IMR-90 (cell line): Measurements from ENCODE around the gene FAM13B. TPM values are rescaled to one million over a fixed set of nuclear protein-coding genes. Genes with fewer than 3 reads are reported as not detected.

ENCODE experiments used
- ATAC-seq: fragments of 200-7000 bp; cut with Tn5 transposase; 2 replicates; pipeline ENCODE4 v1.9.1; 2020; ENCODE audit warnings: low read depth, mild to moderate bottlenecking, moderate library complexity
- BruUV-seq: library from RNA; stranded (reverse); fragments of 400-500 nt; replicated peaks from 2 replicates; lab custom pipeline; 2021; lab: Mats Ljungman, UMichigan
- CTCF ChIA-PET: fragments of 300-600 bp; formaldehyde crosslinking; extraction: SDS; loops from one replicate; lab custom pipeline; 2021; ENCODE audit warnings: antibody characterized with exemption; lab: Yijun Ruan, JAX
- POLR2A ChIA-PET: fragments of 300-600 bp; sonication (Branson Sonifier 250); formaldehyde crosslinking; loops from one replicate; lab custom pipeline; 2022; ENCODE audit warnings: antibody characterized with exemption; ENCODE audit not compliant: unreplicated experiment; lab: Charles Lee
- DNase-seq: peaks from one replicate; pipeline ENCODE4 v3.0.0; 2013
- H2AFZ ChIP-seq: replicated peaks from 2 replicates; pipeline ENCODE3; 2013; ENCODE audit warnings: low read length, mild to moderate bottlenecking; ENCODE audit not compliant: poor library complexity
- H2AK5ac ChIP-seq: 2 replicates; pipeline ENCODE4 v1.6.1; 2013; ENCODE audit warnings: low read depth, low read length, inconsistent platforms
- H2AK9ac ChIP-seq: replicated peaks from 2 replicates; pipeline ENCODE3; 2013; ENCODE audit warnings: mild to moderate bottlenecking, low read depth, low read length, moderate library complexity; ENCODE audit not compliant: poor library complexity
- H2BK120ac ChIP-seq: 2 replicates; pipeline ENCODE4 v1.6.1; 2013; ENCODE audit warnings: low read depth, low read length, inconsistent platforms
- H2BK15ac ChIP-seq: 3 replicates; pipeline ENCODE4 v1.6.1; 2013; ENCODE audit warnings: low read depth, low read length, inconsistent platforms
- H2BK20ac ChIP-seq: 2 replicates; pipeline ENCODE4 v1.6.1; 2013; ENCODE audit warnings: low read depth, mild to moderate bottlenecking, inconsistent platforms, low read length, moderate library complexity
- H2BK5ac ChIP-seq: 2 replicates; pipeline ENCODE4 v1.6.1; 2013; ENCODE audit warnings: mild to moderate bottlenecking, low read depth, low read length, inconsistent platforms; ENCODE audit not compliant: poor library complexity, severe bottlenecking
- H3K14ac ChIP-seq: replicated peaks from 2 replicates; pipeline ENCODE4 v1.6.1; 2013; ENCODE audit warnings: low read depth, low read length, inconsistent platforms
- H3K18ac ChIP-seq: 2 replicates; pipeline ENCODE4 v1.6.1; 2013; ENCODE audit warnings: low read depth, low read length, control low read depth
- H3K23ac ChIP-seq: 2 replicates; pipeline ENCODE4 v1.6.1; 2013; ENCODE audit warnings: low read depth, low read length, inconsistent platforms
- H3K27ac ChIP-seq: 2 replicates; pipeline ENCODE4 v1.5.1; 2013; ENCODE audit warnings: mild to moderate bottlenecking, control low read depth, low read length; ENCODE audit not compliant: insufficient read depth
- H3K27me3 ChIP-seq: 2 replicates; pipeline ENCODE4 v1.6.1; 2013; ENCODE audit warnings: low read length; ENCODE audit not compliant: control insufficient read depth, insufficient read depth
- H3K36me3 ChIP-seq: 2 replicates; pipeline ENCODE4 v1.6.1; 2013; ENCODE audit warnings: low read length, mixed read lengths; ENCODE audit not compliant: control insufficient read depth, insufficient read depth
- H3K4ac ChIP-seq: 2 replicates; pipeline ENCODE4 v1.6.1; 2013; ENCODE audit warnings: low read depth, low read length, inconsistent platforms
- H3K4me1 ChIP-seq: 2 replicates; pipeline ENCODE4 v1.6.1; 2013; ENCODE audit warnings: low read length, mixed read lengths; ENCODE audit not compliant: control insufficient read depth, insufficient read depth
- H3K4me2 ChIP-seq: 2 replicates; pipeline ENCODE4 v1.6.1; 2013; ENCODE audit warnings: low read depth, mild to moderate bottlenecking, control low read depth, low read length, moderate library complexity
- H3K4me3 ChIP-seq: 2 replicates; pipeline ENCODE4 v1.5.1; 2013; ENCODE audit warnings: low read depth, mild to moderate bottlenecking, control low read depth, low read length, moderate library complexity; ENCODE audit not compliant: insufficient read depth
- H3K56ac ChIP-seq: 2 replicates; pipeline ENCODE4 v1.6.1; 2013; ENCODE audit warnings: low read length, inconsistent platforms; ENCODE audit not compliant: insufficient read depth; ENCODE audit errors: extremely low read depth
- H3K79me1 ChIP-seq, 2 experiments: 2 replicates each; pipeline ENCODE4 v1.6.1; 2013; ENCODE audit warnings: low read length in 2 of 2, inconsistent platforms in 1 of 2, low read depth in 1 of 2
- H3K9ac ChIP-seq: 2 replicates; pipeline ENCODE4 v1.6.1; 2013; ENCODE audit warnings: low read depth, low read length, control low read depth
- H3K9me1 ChIP-seq: 2 replicates; pipeline ENCODE4 v1.6.1; 2013; ENCODE audit warnings: low read length, inconsistent platforms; ENCODE audit not compliant: insufficient read depth
- H3K9me3 ChIP-seq: 2 replicates; pipeline ENCODE4 v1.6.1; 2013; ENCODE audit warnings: low read length; ENCODE audit not compliant: control insufficient read depth, insufficient read depth
- H4K20me1 ChIP-seq: 2 replicates; pipeline ENCODE4 v1.6.1; 2013; ENCODE audit warnings: low read length, inconsistent platforms; ENCODE audit not compliant: insufficient read depth
- H4K5ac ChIP-seq: 2 replicates; pipeline ENCODE4 v1.6.1; 2013; ENCODE audit warnings: mild to moderate bottlenecking, low read depth, low read length, control low read depth
- H4K8ac ChIP-seq, 2 experiments: 2 replicates each; pipeline ENCODE4 v1.6.1; 2013; ENCODE audit warnings: low read depth in 2 of 2, low read length in 2 of 2, control low read depth in 1 of 2, inconsistent platforms in 1 of 2
- H4K91ac ChIP-seq: 2 replicates; pipeline ENCODE4 v1.6.1; 2013; ENCODE audit warnings: low read depth, low read length, inconsistent platforms; ENCODE audit not compliant: insufficient read depth
- BHLHE40 ChIP-seq: fragments of 150-350 bp; IDR thresholded peaks from 2 replicates; pipeline ENCODE4 v1.6.1; 2016; ENCODE audit warnings: mild to moderate bottlenecking, low read depth, low read length
- CEBPB ChIP-seq: IDR thresholded peaks from 2 replicates; pipeline ENCODE4 v1.6.1; 2012; ENCODE audit warnings: low read depth, low read length, improper control_type of control experiment
- CHD1 ChIP-seq: IDR thresholded peaks from 2 replicates; pipeline ENCODE4 v1.6.1; 2012; ENCODE audit warnings: low read depth, low read length, improper control_type of control experiment
- CTCF ChIP-seq: conservative IDR thresholded peaks from 2 replicates; pipeline ENCODE4 v1.5.1; 2012; ENCODE audit warnings: mild to moderate bottlenecking, low read depth, low read length, improper control_type of control experiment
- ELK1 ChIP-seq: fragments of 150-350 bp; IDR thresholded peaks from 2 replicates; pipeline ENCODE4 v1.6.1; 2016; ENCODE audit warnings: low read depth, mild to moderate bottlenecking, low read length, moderate library complexity, borderline replicate concordance
- FOS ChIP-seq: fragments of 150-350 bp; IDR thresholded peaks from 2 replicates; pipeline ENCODE4 v1.6.1; 2016; ENCODE audit warnings: low read depth, low read length
- MAFK ChIP-seq: IDR thresholded peaks from 2 replicates; pipeline ENCODE4 v1.6.1; 2012; ENCODE audit warnings: low read depth, low read length, improper control_type of control experiment
- MAZ ChIP-seq: IDR thresholded peaks from 2 replicates; pipeline ENCODE4 v1.6.1; 2012; ENCODE audit warnings: low read depth, mild to moderate bottlenecking, low read length, improper control_type of control experiment, moderate library complexity, borderline replicate concordance
- MXI1 ChIP-seq: IDR thresholded peaks from 2 replicates; pipeline ENCODE4 v1.6.1; 2012; ENCODE audit warnings: low read depth, mild to moderate bottlenecking, low read length, moderate library complexity, borderline replicate concordance
- NFE2L2 ChIP-seq: fragments of 150-350 bp; IDR thresholded peaks from 2 replicates; pipeline ENCODE4 v1.6.1; 2016; ENCODE audit warnings: low read depth, mild to moderate bottlenecking, low read length
- POLR2A ChIP-seq: IDR thresholded peaks from 2 replicates; pipeline ENCODE4 v1.6.1; 2012; ENCODE audit warnings: mild to moderate bottlenecking, low read depth, low read length
- RAD21 ChIP-seq: IDR thresholded peaks from 2 replicates; pipeline ENCODE4 v1.6.1; 2012; ENCODE audit warnings: low read length, improper control_type of control experiment
- RCOR1 ChIP-seq: IDR thresholded peaks from 2 replicates; pipeline ENCODE4 v1.6.1; 2012; ENCODE audit warnings: mild to moderate bottlenecking, low read length, improper control_type of control experiment; ENCODE audit not compliant: insufficient replicate concordance
- RFX5 ChIP-seq: IDR thresholded peaks from 2 replicates; pipeline ENCODE4 v1.8.0; 2012; ENCODE audit warnings: low read depth, mild to moderate bottlenecking, low read length, moderate library complexity
- SMC3 ChIP-seq: fragments of 150-350 bp; IDR thresholded peaks from 2 replicates; pipeline ENCODE4 v1.6.1; 2016; ENCODE audit warnings: low read depth, mild to moderate bottlenecking, antibody characterized with exemption, low read length, moderate library complexity
- USF2 ChIP-seq: fragments of 150-350 bp; IDR thresholded peaks from 2 replicates; pipeline ENCODE4 v1.6.1; 2017; ENCODE audit warnings: mild to moderate bottlenecking, antibody characterized with exemption, low read length, low read depth
- WGBS, 2 experiments: methylation state at CpG; one replicate each; pipeline versions ENCODE4 v1.1.5 to v1.1.7; 2013; ENCODE audit warnings: missing lambda C conversion rate in 2 of 2; ENCODE audit not compliant: insufficient read length in 1 of 2; ENCODE audit errors: extremely low coverage in 2 of 2; 5-methylcytosine and 5-hydroxymethylcytosine counted together
- dilution Hi-C: fragments of 300-500 bp; cut with HindIII; formaldehyde crosslinking; loops from one replicate; pipeline ENCODE4 v1.14.3; 2018; ENCODE audit warnings: low sequenced_read_pairs; ENCODE audit not compliant: unreplicated experiment
- in situ Hi-C: fragments of 300-500 bp; cut with MboI; formaldehyde crosslinking; loops from 3 replicates; pipeline ENCODE4 v1.14.3; 2019; ENCODE audit warnings: low sequenced_read_pairs, inconsistent platforms, mixed read lengths
- intact Hi-C: fragments of 100-400 bp; cut with micrococcal nuclease; formaldehyde crosslinking; loops from 2 replicates; pipeline ENCODE4 v1.10.0; 2022
- polyA plus RNA-seq, 3 experiments: library from polyadenylated mRNA; depleted of rRNA; stranded (reverse); fragments of >200 nt; gene quantifications; 2 replicates each; pipeline ENCODE4 v1.2.3, GENCODE V29; 2012; ENCODE audit warnings: low replicate concordance in 1 of 3
- total RNA-seq: library from RNA; depleted of rRNA; stranded (reverse); fragments of >200 nt; gene quantifications from 2 replicates; pipeline ENCODE4 v1.2.3, GENCODE V29; 2012

FAM13B gene
- total and polyA plus RNA-seq, 2 of the 4 experiments (the other 2 are of a cell fraction), result 14.6 to 15.1 TPM

GRCh38 chr5:137938751-137939143 is 94.1 kb downstream of the FAM13B start:
- in situ Hi-C loops (no loop called here), intact Hi-C loops (no loop called here), dilution Hi-C loops (no loop called here)
- H3K4me1 ChIP-seq, result peaks cover 1% of the 10 kb centered on the region
- H3K56ac ChIP-seq, result no peak overlapping the region
- ChIA-PET POLR2A (no interaction called here), CTCF (interaction anchor here (0.5 kb wide), 1 partner anchor 67 kb away, joined by 3 read pairs; no protein-coding TSS in a partner anchor)
- H3K23ac ChIP-seq, result no peak overlapping the region
- 0 out of 2 replicates have a peak, but pooled peaks cover 3% of the 10 kb centered on the region for H3K9me1 ChIP-seq
- H3K9ac ChIP-seq, result no peak overlapping the region
- no peak overlapping the region for H3K4me2 ChIP-seq
- BruUV-seq, result no TSS peak
- WGBS, 2 experiments, result no CpG with 5 or more reads among the region's 1 CpG
- H2AK5ac ChIP-seq, result no peak overlapping the region
- H3K36me3 ChIP-seq, result peaks cover 28% of the 10 kb centered on the region
- no peak for ATAC-seq
- no peak overlapping the region for H2AK9ac ChIP-seq
- no peak overlapping the region for H3K14ac ChIP-seq
- no peak overlapping the region for H2BK120ac ChIP-seq
- H2BK5ac ChIP-seq, result no peak overlapping the region
- no peak overlapping the region for H4K8ac ChIP-seq
- no peak overlapping the region for H4K91ac ChIP-seq
- H2BK15ac ChIP-seq, result no peak overlapping the region
- H3K4me3 ChIP-seq, result no peak overlapping the region
- no peaks in the 10 kb centered on the region; a peak in 2 of 4 replicates for H3K79me1 ChIP-seq
- no peak overlapping the region for H3K18ac ChIP-seq
- no peaks in the 10 kb centered on the region for H3K27me3 ChIP-seq
- no peak overlapping the region for H3K27ac ChIP-seq
- no peak for DNase-seq
- no peak overlapping the region for H2BK20ac ChIP-seq
- no peak for TF ChIP-seq FOS
- TF ChIP-seq CEBPB, result no peak
- no peak for TF ChIP-seq ELK1
- no peak for TF ChIP-seq MXI1
- no peak for TF ChIP-seq POLR2A
- no peak for TF ChIP-seq RFX5
- TF ChIP-seq RCOR1, result no peak
- TF ChIP-seq CTCF, result no peak
- TF ChIP-seq USF2, result no peak
- no peak for TF ChIP-seq NFE2L2
- no peak for TF ChIP-seq MAZ
- no peak for TF ChIP-seq BHLHE40
- no peak for TF ChIP-seq MAFK
- no peak for TF ChIP-seq RAD21
- no peak for TF ChIP-seq CHD1
- no peak for TF ChIP-seq SMC3
- no peak overlapping the region for H4K5ac ChIP-seq
- H4K20me1 ChIP-seq, result 0 out of 2 replicates have a peak, but pooled peaks cover 1% of the 10 kb centered on the region
- H2AFZ ChIP-seq, result no peak overlapping the region
- H3K9me3 ChIP-seq, result no peaks in the 10 kb centered on the region
- no peak overlapping the region for H3K4ac ChIP-seq
